Inflammatory macrophage treated with lipopolysaccharide for 1 hour (primary cell): ENCODE data around the gene SELENOO.
"Not testable (repeated sequence)": the region's sequence is repeated elsewhere in the genome, so short reads cannot be mapped to it uniquely, and the experiment has no call there.

Source experiments
- DNase-seq, 2 donors: peaks; one replicate each; pipeline ENCODE4 v3.0.0-alpha.2; 2020 to 2022

SELENOO gene, protein sequence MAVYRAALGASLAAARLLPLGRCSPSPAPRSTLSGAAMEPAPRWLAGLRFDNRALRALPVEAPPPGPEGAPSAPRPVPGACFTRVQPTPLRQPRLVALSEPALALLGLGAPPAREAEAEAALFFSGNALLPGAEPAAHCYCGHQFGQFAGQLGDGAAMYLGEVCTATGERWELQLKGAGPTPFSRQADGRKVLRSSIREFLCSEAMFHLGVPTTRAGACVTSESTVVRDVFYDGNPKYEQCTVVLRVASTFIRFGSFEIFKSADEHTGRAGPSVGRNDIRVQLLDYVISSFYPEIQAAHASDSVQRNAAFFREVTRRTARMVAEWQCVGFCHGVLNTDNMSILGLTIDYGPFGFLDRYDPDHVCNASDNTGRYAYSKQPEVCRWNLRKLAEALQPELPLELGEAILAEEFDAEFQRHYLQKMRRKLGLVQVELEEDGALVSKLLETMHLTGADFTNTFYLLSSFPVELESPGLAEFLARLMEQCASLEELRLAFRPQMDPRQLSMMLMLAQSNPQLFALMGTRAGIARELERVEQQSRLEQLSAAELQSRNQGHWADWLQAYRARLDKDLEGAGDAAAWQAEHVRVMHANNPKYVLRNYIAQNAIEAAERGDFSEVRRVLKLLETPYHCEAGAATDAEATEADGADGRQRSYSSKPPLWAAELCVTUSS

DNA sequence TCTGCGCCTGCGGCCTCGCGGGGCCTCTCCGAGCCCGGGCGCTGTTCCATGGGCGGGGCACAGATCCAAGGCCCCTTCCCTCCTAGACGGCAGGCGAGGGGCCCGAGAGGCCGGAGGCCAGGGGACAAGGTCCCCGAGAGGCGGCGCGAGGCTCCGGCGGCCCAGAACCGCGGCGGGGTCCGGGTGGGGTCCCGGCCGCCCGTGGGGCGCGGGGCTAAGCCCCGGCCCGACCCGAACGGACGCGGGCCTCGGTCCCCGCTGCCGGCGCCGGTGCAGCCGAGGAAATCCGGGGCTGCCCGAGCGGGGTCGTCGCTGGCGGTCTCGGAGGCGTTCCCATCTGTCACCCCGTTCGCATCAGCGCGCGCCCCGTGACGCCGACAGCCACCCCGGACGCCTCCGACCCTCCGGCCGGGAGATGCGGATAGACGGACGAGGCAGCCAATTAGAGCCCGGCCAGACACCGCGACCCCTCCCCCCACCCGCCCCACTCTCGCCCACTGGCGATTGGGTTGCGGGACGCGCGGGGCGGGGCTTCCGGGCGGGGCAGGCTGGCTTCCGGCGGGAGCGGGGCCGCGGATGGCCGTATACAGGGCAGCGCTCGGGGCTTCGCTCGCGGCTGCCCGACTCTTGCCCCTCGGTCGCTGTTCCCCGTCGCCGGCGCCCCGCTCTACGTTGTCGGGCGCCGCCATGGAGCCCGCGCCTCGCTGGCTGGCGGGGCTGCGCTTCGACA, at the start of gene SELENOO:
SELENOO (plus strand) TSS at position 551 of the 730 bp plus-strand sequence; CDS start at position 577, 26 bp downstream.
- DNase-seq: peak; percentile 87 to 91

DNA sequence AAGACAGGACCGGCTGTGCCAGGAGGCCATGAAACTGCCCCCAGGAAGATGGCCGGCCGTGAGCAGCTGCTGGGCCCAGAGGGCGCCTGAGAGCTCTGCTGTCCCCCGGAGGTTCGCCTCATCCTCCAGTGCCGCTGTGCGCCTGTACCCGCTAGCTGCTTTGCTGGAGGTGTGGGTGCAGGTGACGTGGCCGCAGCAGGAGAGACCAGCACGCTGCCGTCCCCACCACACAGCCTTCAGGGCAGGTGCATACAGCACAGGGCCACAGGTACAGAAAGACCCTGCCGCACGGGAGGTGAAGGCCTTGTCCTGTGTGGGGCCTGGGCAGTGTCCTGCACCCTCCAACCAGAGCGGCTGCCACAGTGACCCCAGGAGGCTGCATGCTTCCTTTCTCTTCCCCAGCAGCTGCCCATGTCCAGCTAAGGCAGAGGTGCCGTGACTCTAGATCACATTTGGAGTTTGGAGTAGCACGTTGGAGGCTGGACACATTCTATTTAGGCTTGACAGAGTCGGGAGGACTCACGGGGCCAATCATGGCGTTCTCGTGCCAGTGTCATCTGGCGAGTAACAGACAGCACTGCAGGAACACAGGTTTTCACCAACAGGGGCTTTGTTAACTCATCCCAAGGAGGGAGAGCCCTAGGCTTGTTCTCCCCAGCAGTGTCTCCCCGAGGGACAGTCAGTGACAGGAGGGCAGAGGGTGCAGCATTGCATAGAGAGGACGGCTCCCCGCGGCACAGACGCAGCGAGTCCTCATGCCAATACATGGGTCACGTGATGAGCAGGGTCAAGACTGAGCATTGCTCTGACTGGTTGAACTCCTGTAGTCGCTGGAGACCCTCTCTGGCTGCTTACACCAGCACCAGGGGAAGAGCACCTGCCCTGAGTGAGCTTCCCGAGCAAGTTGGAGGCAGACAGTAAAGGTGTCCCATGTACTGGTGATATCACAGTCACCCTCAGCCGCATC, 49.0 kb upstream of the SELENOO start:
- no peak for DNase-seq

DNA sequence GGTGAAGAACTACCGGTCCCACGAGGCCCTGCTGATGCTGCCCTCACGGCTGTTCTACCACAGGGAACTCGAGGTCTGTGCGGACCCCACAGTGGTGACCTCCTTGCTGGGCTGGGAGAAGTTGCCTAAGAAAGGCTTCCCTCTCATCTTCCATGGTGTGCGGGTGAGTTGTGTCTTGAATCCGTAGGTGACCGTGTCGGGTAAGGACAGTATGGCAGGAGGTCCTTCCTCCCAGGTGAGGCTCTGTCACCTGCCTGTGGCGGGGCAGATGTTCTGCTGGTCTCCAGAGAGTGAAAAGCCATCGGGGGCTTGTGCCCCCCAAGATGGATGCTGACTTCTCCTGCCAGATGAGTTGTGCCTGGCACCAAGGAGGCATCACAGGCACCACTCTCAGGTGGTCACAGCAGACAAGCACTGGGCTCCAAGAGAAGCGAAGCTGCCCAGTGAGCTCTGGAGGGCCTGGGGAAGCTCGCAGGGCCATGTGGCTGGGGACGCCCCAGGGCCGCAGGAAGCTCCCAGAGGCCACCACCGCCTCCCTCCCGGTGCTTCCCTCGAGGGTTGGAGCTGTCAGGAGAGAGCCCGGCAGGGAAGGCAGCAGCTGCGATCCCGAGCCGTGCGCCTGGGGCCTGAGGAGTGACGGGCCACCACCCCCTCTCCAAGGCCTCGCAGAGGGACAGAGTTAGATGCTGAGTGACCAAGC, 47.6 kb upstream of the SELENOO start:
- no peak for DNase-seq

DNA sequence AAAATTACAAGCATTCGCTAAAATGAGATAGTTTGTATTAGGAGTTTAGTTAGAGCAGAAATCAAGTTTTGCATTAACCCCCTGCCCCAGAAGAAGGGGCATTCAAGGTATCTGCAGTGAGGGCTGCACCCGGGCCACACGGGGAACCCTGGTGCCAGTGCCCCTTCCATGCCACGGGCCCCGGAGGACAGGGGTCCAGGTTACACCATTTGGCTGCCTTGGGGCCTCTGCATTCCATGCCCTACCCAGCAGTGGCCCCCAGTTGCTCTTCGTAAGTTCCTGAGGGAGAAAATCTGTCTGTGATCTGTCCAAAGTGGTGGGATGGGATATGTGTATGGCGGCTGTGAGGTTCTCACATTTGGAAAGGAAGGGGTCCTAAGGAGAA, 47.1 kb upstream of the SELENOO start:
- no peak for DNase-seq

DNA sequence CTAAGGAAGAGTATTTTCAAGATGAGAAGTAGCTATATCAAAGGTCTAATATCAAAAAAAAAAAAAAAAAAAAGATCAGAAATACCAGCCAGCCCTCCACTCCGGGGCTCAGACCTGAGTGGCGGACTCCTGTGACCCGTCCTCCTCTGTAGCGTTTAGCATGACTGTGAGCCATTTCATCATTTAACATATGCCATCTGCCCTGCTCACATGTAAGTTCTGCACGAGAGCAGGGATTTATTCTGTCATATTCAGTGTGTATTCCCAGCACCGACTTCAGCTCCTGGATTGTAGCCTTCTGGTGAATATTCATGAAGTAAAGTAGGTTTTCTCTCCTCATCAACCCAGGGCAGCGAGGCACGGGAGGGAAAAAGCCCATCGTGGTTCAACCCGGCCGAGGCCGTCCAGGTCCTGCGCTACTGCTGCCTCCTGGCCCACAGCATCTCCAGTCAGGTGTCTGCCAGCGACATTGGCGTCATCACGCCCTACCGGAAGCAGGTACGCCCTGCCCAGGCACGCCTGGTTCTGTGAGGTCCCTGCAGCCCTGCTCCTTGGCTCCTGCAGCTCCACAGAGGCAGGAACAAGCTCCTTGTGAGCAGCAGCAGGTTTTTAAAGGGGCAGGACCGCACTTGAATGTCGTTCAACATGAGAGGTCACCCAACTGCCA, 43.0 kb upstream of the SELENOO start:
- no peak for DNase-seq

DNA sequence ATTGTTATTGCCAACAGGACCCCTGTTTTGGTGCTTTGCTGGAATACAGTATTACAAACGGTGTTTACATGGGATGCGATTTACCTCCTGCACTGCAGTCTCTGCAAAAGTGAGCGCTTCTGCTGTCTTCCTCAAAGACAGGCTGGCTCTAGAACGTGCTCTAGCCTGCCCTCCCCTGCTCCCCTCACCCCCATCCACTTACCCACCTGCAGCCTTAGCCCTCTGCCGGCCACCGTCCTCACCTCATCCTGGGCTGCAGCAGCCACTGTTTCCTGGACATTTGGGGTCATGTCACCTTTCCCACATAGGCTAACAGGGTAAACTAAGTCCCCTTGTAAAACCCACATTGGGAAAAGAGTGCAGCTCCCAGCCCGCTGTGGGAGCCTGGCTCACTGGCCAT, 39.9 kb upstream of the SELENOO start:
- no peak for DNase-seq

DNA sequence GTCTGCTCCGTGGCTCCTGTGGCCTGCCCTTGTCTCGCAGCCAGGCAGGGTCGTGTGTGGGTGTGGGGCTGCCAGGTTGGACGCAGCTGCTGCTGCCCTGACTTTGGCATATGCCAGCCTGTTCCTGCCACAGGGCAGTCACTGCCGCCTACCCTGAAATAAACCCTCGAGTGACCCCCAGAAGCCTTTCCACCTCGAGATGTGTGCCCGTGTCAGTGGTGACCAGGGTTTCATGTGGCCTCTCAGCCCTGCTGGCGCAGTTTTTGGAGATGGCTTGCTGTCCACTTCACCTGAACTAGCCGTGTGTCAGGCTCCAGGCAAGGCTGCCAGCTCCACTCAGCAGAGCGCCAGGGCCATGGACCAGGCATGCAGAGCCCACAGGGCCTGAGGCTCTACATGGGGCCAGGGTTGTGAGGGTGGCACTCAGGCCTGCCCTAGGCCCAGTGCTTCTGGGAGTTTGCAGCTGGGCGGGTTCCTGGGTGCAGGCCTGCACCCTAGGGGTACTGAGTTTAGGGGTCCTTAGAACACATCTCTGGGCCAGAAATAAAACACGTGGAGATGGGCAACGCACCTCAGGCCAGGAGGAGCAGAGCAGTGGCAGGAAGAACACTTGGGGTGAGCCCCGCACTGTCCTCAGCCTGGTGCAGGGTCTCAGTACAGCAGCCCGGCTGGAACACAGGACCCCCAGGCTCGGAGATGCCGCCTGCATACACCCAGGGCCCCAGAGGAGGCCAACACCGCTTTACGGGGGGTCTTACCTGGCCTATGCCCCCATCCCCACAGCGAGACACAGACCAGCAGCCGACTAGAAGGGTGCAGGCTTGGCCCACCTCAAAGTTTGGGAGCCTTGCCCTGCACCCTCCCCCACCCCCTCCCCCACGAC, 39.1 kb upstream of the SELENOO start:
- no peak for DNase-seq

DNA sequence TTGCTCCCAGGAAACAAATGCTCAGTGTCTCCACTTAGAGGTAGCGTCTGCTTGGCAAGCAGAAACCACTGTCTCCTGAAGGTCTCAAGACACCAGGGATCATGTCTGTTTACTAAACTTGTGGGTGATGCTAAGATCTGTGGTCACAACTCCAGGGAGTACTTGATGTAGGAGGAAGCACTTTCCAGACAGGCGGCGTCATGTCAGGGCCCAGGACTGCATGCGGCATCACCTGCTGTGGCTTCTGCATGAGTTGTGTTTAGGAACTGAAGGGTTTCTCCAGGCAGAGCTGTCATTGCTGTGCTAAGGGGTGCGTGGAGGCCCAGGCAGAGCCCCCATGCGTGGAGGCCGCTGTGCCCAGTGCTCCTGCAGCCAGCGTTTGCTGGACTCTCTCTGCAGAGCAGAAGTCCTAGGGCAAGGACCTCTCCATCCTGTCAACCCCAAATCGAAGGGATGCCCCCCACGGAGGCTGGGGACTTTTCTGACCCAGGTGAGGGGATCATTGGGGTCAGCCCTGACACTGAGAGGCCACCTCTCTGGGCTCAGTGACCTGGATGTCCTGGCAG, 38.3 kb upstream of the SELENOO start:
- no peak for DNase-seq

DNA sequence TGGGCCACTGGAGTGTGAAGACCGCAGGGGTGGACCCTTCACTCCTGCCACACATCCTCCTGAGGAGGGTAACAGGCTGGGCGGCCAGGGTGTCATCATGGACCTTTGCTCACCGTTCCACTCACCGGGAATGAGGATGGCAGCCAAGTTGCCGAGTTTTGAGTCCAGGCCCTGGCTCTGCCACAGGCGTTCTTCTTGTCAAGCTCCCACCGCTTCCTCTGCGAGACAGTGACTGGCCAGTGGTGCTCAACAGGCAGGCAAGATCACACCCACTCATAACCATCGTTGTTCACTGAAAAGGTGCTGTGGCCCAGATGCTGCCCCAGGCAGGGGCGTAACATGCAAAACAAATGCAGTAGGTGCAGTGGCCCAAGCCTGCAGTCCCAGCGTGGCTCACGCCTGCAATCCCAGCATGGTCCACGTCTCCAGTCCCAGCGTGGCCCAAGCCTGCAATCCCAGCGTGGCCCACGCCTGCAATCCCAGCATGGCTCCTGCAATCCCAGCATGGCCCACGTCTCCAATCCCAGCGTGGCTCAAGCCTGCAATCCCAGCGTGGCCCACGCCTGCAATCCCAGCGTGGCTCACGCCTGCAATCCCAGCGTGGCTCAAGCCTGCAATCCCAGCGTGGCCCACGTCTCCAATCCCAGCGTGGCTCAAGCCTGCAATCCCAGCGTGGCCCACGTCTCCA, 35.2 kb upstream of the SELENOO start:
- no peak for DNase-seq

DNA sequence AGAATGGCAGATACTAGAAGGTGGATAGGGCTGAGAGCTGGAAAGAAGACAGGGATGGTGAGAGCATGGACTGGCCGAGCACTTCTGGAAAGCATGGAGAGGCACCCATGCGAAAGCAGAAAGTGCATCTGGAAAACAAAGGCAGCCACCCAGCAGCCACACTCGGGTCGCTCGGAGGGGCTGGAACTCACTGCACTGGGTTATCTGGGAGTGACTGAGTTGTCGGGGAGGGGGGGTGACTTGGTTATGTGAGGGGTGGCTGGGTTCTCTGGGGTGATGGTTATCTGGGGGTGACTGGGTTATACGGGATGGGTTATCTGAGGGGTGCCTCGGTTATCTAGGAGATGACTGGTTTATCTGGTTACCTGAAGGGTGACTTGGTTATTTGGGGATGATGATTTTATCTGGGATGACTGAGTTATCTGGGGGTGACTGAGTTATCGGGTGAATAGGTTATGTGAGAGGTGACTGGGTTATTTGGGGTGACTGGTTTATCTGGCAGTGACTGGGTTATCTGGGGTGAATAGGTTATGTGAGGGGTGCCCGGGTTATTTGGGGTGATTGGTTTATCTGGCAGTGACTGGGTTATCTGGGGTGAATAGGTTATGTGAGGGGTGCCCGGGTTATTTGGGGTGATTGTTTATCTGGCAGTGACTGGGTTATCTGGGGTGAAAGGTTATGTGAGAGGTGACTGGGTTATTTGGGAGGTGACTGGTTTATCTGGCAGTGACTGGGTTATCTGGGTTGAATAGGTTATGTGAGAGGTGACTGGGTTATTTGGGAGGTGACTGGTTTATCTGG, 32.9 kb upstream of the SELENOO start:
- DNase-seq: no peak

DNA sequence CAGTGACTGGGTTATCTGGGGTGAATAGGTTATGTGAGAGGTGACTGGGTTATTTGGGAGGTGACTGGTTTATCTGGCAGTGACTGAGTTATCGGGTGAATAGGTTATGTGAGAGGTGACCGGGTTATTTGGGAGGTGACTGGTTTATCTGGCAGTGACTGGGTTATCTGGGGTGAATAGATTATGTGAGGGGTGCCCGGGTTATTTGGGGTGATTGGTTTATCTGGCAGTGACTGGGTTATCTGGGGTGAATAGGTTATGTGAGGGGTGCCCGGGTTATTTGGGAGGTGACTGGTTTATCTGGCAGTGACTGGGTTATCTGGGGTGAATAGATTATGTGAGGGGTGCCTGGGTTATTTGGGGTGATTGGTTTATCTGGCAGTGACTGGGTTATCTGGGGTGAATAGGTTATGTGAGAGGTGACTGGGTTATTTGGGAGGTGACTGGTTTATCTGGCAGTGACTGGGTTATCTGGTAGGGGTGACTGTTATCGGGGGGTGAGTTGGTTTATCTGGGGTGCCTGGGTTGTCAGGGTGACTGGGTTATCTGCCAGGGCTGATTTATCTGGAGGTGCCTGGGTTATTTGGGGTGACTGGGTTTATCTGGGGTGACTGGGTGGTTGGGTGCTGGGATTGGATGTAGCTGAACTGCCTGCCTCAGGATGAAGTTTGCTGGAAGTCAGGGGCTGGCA, 32.2 kb upstream of the SELENOO start:
- DNase-seq: not testable (repeated sequence)

DNA sequence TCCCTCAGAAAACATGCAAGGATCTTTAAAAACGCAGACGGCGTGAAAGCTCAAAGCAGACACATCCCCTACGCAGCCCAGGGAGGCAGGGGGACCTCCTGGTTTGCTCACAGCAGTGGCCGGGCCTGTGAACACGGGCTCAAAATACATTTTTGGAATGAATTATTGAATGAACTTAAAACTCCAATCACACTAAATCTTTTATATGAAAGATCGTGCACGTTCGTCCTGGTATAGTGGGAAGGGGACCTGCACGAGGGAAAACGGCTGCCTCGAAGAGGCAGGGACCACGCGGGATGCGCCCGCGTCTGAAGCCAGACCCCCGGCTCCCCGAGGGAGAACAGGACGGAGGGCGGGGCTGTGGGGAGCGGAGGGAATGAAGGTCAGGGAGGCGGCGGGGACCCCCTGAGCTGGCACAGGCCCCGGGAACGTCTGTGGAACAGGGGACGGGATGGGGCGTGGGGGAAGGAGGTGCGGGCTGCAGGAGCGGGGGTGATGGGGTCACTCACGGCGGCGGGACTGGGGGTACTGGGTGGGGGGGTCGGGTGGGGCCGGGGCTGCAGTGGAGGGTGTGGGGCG, 31.5 kb upstream of the SELENOO start:
- no peak for DNase-seq

DNA sequence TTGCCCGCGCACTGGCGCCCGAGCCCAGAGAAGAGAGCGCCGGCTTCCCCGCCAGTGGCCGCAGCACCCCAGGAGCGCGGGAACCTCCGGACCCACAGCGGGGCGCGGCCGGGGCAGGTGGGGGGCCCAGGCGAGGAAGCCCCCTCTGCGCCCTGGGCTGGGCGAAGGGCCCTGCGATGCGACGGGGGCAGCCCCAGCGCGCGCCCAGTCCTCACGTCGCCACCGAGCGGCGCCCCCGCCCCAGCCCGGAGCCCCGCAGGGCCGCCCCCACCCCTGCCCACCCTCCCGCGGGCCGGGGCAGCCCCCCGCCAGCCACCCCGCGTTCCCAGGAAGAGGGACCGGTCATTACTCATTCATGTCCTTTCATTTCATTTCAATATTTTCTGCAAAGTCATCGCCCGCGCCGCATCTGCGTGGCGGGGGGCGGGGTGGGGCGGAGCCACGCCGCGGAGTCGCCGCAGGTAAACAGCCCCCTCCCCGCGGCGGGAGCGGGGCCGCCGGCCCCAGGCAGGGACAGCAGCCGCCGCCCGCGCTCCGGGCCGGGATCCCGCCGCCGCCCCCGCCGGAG, 31.0 kb upstream of the SELENOO start:
- peak in 1 of 2 donors; percentile 26 for DNase-seq

DNA sequence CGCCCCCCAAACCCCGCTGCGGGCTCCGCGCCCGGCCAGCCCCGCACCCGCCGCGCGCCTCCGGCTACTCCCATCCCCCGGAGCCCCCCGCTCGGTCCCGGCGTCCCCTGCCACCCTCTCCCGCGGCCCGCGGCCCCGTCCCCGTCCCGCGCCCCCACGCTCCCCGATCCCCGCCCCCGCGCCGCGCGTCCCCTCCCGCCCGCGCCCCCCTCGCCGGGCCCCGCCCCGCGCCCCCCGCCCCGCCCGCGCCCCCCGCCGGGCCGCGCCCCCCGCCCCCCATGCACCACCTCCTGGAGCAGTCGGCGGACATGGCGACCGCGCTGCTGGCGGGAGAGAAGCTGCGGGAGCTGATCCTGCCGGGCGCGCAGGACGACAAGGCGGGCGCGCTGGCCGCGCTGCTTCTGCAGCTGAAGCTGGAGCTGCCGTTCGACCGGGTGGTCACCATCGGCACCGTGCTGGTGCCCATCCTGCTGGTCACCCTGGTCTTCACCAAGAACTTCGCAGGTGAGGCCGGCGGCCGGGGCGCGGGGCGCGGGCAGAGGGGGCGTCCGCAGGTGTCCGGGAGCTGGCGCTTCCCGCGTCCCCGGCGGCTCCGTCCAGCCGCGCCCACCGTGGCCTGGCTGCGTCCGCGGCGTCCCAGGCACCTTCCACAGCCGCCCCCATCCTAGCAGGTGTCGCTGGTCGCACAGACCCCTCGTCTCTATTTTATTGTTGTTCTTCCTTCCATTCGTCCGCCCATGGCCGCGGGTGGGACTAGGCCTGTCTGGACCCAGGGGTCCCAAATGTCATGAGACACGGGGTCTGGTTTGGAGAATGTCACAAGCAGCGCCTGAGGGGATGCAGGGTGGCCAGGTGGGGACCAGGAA, 30.1 kb upstream of the SELENOO start, which contains the start of gene PANX2:
PANX2 (plus strand) TSS at position 279 of the 866 bp plus-strand sequence; CDS start at position 279, 0 bp downstream.
- DNase-seq: no peak

DNA sequence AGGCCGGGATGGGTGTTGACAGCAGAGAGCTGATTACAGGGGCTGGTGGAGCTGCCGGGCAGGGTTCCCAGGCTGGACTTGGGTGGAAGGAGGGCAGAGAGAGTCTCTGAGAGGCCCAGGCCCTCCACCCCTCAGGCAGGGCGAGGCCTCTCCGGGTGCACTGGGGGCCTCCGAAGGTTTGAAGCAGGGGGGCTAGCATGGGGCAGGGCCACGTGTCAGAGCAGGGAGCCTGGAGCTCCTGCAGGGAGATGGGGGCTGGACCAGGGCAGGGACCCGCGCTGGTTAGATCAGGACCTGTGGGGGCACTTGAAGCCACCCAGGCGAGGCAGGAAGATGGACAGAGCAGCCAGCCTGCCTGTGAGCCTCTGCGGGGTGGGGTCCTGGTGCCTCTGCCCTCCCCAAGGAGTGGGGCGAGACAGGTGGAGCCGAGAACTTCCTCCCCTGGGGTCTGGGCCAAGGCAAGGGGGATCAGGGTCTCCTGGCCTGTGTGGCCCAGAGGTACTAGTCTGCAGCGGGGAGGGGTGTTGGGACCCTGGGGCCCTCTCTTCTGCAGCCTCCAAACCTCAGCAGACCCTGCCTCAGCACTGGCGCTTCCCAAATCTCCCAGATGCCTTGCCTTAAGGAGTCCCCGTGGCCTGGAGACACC, 29.4 kb upstream of the SELENOO start:
- DNase-seq: no peak
